HepG2 (cell line): ENCODE data around the gene TUBB. TPM values are rescaled to one million over a fixed set of nuclear protein-coding genes. Genes with fewer than 3 reads are reported as not detected.

Experiments
- AKAP8 ChIP-seq: sonication (generic); formaldehyde crosslinking; IDR thresholded peaks from 2 replicates; pipeline ENCODE4 v1.5.1; 2020; ENCODE audit warnings: mild to moderate bottlenecking, missing genetic modification reagents
- GLI4 ChIP-seq: sonication (generic); formaldehyde crosslinking; IDR thresholded peaks from 2 replicates; pipeline ENCODE4 v1.5.1; 2020; ENCODE audit warnings: missing genetic modification reagents, mild to moderate bottlenecking, moderate library complexity, borderline replicate concordance
- KLF13 ChIP-seq: sonication (generic); formaldehyde crosslinking; IDR thresholded peaks from 2 replicates; pipeline ENCODE4 v1.4.0; 2020; ENCODE audit warnings: mild to moderate bottlenecking, missing genetic modification reagents
- NR2F2 ChIP-seq: IDR thresholded peaks from 2 replicates; pipeline ENCODE4 v1.6.1; 2012; ENCODE audit warnings: low read depth, inconsistent platforms, borderline replicate concordance
- RBAK ChIP-seq: sonication (generic); formaldehyde crosslinking; IDR thresholded peaks from 2 replicates; pipeline ENCODE4 v1.5.1; 2020; ENCODE audit warnings: mild to moderate bottlenecking, missing genetic modification reagents
- RELA ChIP-seq: sonication (generic); formaldehyde crosslinking; IDR thresholded peaks from 2 replicates; pipeline ENCODE4 v1.4.0; 2020; ENCODE audit warnings: missing genetic modification reagents
- SMAD1 ChIP-seq: sonication (generic); formaldehyde crosslinking; IDR thresholded peaks from 2 replicates; pipeline ENCODE4 v1.4.0; 2020; ENCODE audit warnings: missing genetic modification reagents, low read depth, mild to moderate bottlenecking, borderline replicate concordance
- TRAFD1 ChIP-seq: sonication (generic); formaldehyde crosslinking; IDR thresholded peaks from 2 replicates; pipeline ENCODE4 v1.5.1; 2020; ENCODE audit warnings: missing genetic modification reagents, mild to moderate bottlenecking, borderline replicate concordance
- ZGPAT ChIP-seq: IDR thresholded peaks from 2 replicates; pipeline ENCODE4 v1.6.1; 2016; ENCODE audit warnings: mild to moderate bottlenecking
- ZNF143 ChIP-seq: sonication (generic); formaldehyde crosslinking; IDR thresholded peaks from 2 replicates; pipeline ENCODE4 v1.4.0; 2020; ENCODE audit warnings: missing genetic modification reagents
- ZNF232 ChIP-seq: sonication (generic); formaldehyde crosslinking; IDR thresholded peaks from 2 replicates; pipeline ENCODE4 v1.4.0; 2020; ENCODE audit warnings: missing genetic modification reagents, borderline replicate concordance
- ZNF44 ChIP-seq: sonication (generic); formaldehyde crosslinking; IDR thresholded peaks from 2 replicates; pipeline ENCODE4 v1.5.1; 2020; ENCODE audit warnings: mild to moderate bottlenecking, missing genetic modification reagents
- ZNF484 ChIP-seq: sonication (generic); formaldehyde crosslinking; IDR thresholded peaks from 2 replicates; pipeline ENCODE4 v1.5.1; 2020; ENCODE audit warnings: mild to moderate bottlenecking, low read depth, missing genetic modification reagents, borderline replicate concordance
- ZNF513 ChIP-seq: sonication (generic); formaldehyde crosslinking; conservative IDR thresholded peaks from 2 replicates; pipeline ENCODE4 v1.5.0; 2020; ENCODE audit warnings: missing genetic modification reagents
- ZNF569 ChIP-seq: sonication (generic); formaldehyde crosslinking; IDR thresholded peaks from 2 replicates; pipeline ENCODE4 v1.5.0; 2020; ENCODE audit warnings: mild to moderate bottlenecking, missing genetic modification reagents, moderate library complexity, borderline replicate concordance
- ZNF572 ChIP-seq: sonication (generic); formaldehyde crosslinking; IDR thresholded peaks from 2 replicates; pipeline ENCODE4 v1.5.1; 2020; ENCODE audit warnings: mild to moderate bottlenecking, missing genetic modification reagents
- ZNF737 ChIP-seq: sonication (generic); formaldehyde crosslinking; IDR thresholded peaks from 2 replicates; pipeline ENCODE4 v1.5.0; 2020; ENCODE audit warnings: missing genetic modification reagents, mild to moderate bottlenecking, borderline replicate concordance
- ZZZ3 ChIP-seq: sonication (generic); formaldehyde crosslinking; IDR thresholded peaks from 2 replicates; pipeline ENCODE4 v1.4.0; 2020; ENCODE audit warnings: missing genetic modification reagents, mild to moderate bottlenecking, borderline replicate concordance
- polyA plus RNA-seq, 8 experiments: library from polyadenylated mRNA; depleted of rRNA in 3 of 8; stranded (reverse) in 7 of 8; unstranded in 1 of 8; fragments of >200 nt; fragmentation: Illumina TruSeq in 4 of 8; extraction: Trizol in 4 of 8; gene quantifications; 2 replicates each; pipeline versions ENCODE4 v1.2.1 to v1.2.3, GENCODE V29; 2011 to 2016; ENCODE audit warnings: low read depth in 4 of 8, missing spikeins in 1 of 8, mixed read lengths in 1 of 8; ENCODE audit not compliant: insufficient read depth in 1 of 8
- total RNA-seq, 5 experiments: library from RNA; depleted of rRNA; stranded (reverse); fragments of >200 nt; fragmentation: Illumina TruSeq; extraction: Trizol; gene quantifications; 2 replicates each; pipeline ENCODE4 v1.2.3, GENCODE V29; 2016; ENCODE audit warnings: low read depth in 1 of 5

Gene TUBB
- total and polyA plus RNA-seq, 2 of the 13 experiments (the other 11 are each of a cell fraction or from before 2014, with no cell fraction given) = 911 to 1,163 TPM

- TF ChIP-seq KLF13 = no peak
- peak; percentile 64 for TF ChIP-seq ZGPAT (CRISPR knock-in tag)
- no peak for TF ChIP-seq TRAFD1 (CRISPR knock-in tag)
- TF ChIP-seq NR2F2 = no peak; the same call in 1 of the 2 replicates
- no peak for TF ChIP-seq ZNF232 (CRISPR knock-in tag)
- TF ChIP-seq RELA (CRISPR knock-in tag) = no peak
- peak; percentile 63; the same call in 1 of the 2 replicates for TF ChIP-seq ZNF484 (CRISPR knock-in tag)
- no peak for TF ChIP-seq ZNF569 (CRISPR knock-in tag)
- TF ChIP-seq ZNF44 (CRISPR knock-in tag) = no peak
- no peak for TF ChIP-seq ZNF737 (CRISPR knock-in tag)
- no peak for TF ChIP-seq ZZZ3 (CRISPR knock-in tag)
- TF ChIP-seq GLI4 (CRISPR knock-in tag) = no peak
- TF ChIP-seq ZNF513 (CRISPR knock-in tag) = no peak
- TF ChIP-seq ZNF143 (CRISPR knock-in tag) = peak; percentile 59; the same call in 1 of the 2 replicates
- no peak for TF ChIP-seq SMAD1 (CRISPR knock-in tag)
- TF ChIP-seq ZNF572 (CRISPR knock-in tag) = 0 out of 2 replicates have a peak, but pooled peaks have one; percentile 93
- no peak for TF ChIP-seq RBAK (CRISPR knock-in tag)
- no peak for TF ChIP-seq AKAP8 (CRISPR knock-in tag)
Observed at GRCh38 chr6:30678964-30679726, 41.0 kb upstream of the TUBB start (continued).
